ENCODE data around the gene KCTD12.

DNA sequence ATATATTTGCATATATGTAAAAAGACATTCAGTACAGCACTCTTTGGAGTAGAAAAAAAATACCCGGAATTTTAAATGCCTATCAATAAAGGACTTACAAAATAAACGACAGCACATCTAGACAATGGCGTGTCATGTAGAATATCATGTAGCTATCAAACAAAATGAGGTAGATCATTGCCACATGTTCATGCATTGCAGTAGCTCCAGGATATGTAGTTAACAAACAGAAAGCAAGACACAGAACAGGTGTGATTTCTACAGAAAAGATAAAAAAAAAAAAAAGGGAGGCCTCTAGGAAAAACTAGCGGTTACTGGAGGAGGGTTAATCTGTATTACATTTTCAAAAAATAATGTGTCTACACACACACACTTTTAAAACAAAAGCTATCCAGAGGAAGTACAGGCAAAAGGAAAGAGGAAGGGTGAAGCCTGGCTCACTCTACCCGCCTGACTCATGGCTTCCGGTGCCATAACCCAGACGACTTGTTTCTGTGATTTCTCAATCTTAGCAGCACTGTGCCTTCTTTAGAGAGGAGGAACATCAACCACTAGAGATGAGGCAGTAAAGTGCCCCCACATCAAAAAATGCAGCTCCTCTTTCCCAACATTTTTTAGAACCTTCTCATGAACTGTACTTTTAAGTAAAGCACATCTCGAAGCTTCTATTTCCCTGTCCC lies 6.9 kb downstream of the KCTD12 start:
- TF ChIP-seq, protein P1, sequence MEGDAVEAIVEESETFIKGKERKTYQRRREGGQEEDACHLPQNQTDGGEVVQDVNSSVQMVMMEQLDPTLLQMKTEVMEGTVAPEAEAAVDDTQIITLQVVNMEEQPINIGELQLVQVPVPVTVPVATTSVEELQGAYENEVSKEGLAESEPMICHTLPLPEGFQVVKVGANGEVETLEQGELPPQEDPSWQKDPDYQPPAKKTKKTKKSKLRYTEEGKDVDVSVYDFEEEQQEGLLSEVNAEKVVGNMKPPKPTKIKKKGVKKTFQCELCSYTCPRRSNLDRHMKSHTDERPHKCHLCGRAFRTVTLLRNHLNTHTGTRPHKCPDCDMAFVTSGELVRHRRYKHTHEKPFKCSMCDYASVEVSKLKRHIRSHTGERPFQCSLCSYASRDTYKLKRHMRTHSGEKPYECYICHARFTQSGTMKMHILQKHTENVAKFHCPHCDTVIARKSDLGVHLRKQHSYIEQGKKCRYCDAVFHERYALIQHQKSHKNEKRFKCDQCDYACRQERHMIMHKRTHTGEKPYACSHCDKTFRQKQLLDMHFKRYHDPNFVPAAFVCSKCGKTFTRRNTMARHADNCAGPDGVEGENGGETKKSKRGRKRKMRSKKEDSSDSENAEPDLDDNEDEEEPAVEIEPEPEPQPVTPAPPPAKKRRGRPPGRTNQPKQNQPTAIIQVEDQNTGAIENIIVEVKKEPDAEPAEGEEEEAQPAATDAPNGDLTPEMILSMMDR (IDR thresholded peaks at IDR 0.05; ENCODE audit: insufficient read depth, low read length, poor library complexity, severe bottlenecking) = no peak
- no peak for TF ChIP-seq EZH2phosphoT487 (conservative IDR thresholded peaks at IDR 0.05; ENCODE audit: low read length)

Data from SU-DHL-6 (cell line).